ACHN (cell line): Measurements from ENCODE around the gene SAMD11.

Experiments used
- DNase-seq: peaks from one replicate; pipeline ENCODE4 v3.0.0-alpha.2; 2015
- in situ Hi-C: cut with HindIII; loops from 2 replicates; pipeline ENCODE4 v1.10.0; 2017; ENCODE audit warnings: low sequenced_read_pairs, low pct_ligation_motif_present, low pct_unique_long_range_greater_than_20kb

The SAMD11 gene

GRCh38 chr1:914891-915280, 8.8 kb upstream of the SAMD11 start:
- in situ Hi-C loops, result no loop called here
- no peak for DNase-seq

GRCh38 chr1:915295-916172, 8.2 kb upstream of the SAMD11 start:
- in situ Hi-C loops, result no loop called here
- no peak for DNase-seq

GRCh38 chr1:916173-917075, 7.3 kb upstream of the SAMD11 start:
- in situ Hi-C loops, result no loop called here
- no peak for DNase-seq

- DNase-seq, result no peak
- in situ Hi-C loops, result no loop called here
Measured at GRCh38 chr1:917076-917459, 6.7 kb upstream of the SAMD11 start.

- in situ Hi-C loops, result no loop called here
- no peak for DNase-seq
Measured at GRCh38 chr1:917466-918091, 6.1 kb upstream of the SAMD11 start.

GRCh38 chr1:918353-918752, 5.4 kb upstream of the SAMD11 start:
- in situ Hi-C loops, result no loop called here
- DNase-seq, result no peak

- no peak for DNase-seq
- in situ Hi-C loops, result no loop called here
Measured at GRCh38 chr1:918843-919242, 4.9 kb upstream of the SAMD11 start.

GRCh38 chr1:919271-919872, 4.4 kb upstream of the SAMD11 start:
- in situ Hi-C loops, result no loop called here

GRCh38 chr1:920010-920409, 3.7 kb upstream of the SAMD11 start:
- in situ Hi-C loops, result no loop called here
- DNase-seq, result no peak

More at GRCh38 chr1:919271-919872, 4.4 kb upstream of the SAMD11 start:
- DNase-seq, result no peak

- no peak for DNase-seq
- in situ Hi-C loops, result no loop called here
Measured at GRCh38 chr1:920521-920920, 3.2 kb upstream of the SAMD11 start.

GRCh38 chr1:921011-921837, 2.5 kb upstream of the SAMD11 start:
- DNase-seq, result peak; percentile 77
- in situ Hi-C loops, result no loop called here

- in situ Hi-C loops, result no loop called here
- DNase-seq, result no peak
Measured at GRCh38 chr1:923991-924655, 400 bp downstream of the SAMD11 start.

- peak; percentile 40 for DNase-seq
- in situ Hi-C loops, result no loop called here
Measured at GRCh38 chr1:924656-925560, 1.2 kb downstream of the SAMD11 start.

- in situ Hi-C loops, result no loop called here
- DNase-seq, result peak; percentile 43
Measured at GRCh38 chr1:925561-926421, 2.1 kb downstream of the SAMD11 start.

- DNase-seq, result no peak
- in situ Hi-C loops, result no loop called here
Measured at GRCh38 chr1:927234-927633, 3.5 kb downstream of the SAMD11 start.

GRCh38 chr1:927748-928147, 4.0 kb downstream of the SAMD11 start:
- in situ Hi-C loops, result no loop called here
- DNase-seq, result no peak
